SK-N-SH treated with all-trans-retinoic acid at 6 μM for 48 hours (cell line): ENCODE results near the gene CLPSL2.

Experiments used
- ATAC-seq: fragments of 200-7000 bp; cut with Tn5 transposase; 3 replicates; pipeline ENCODE4 v1.9.1; 2020; ENCODE audit warnings: mild to moderate bottlenecking, moderate library complexity
- ARNTL ChIP-seq: fragments of 450-650 bp; formaldehyde crosslinking; IDR thresholded peaks from 2 replicates; pipeline ENCODE4 v1.5.0; 2020; ENCODE audit warnings: low read depth, mild to moderate bottlenecking, moderate library complexity, borderline replicate concordance
- BACH2 ChIP-seq: fragments of 250-450 bp; sonication (Bioruptor Pico); IDR thresholded peaks from 2 replicates; pipeline ENCODE4 v1.9.0; 2021; ENCODE audit warnings: mild to moderate bottlenecking, borderline replicate concordance
- CREB5 ChIP-seq: fragments of 250-450 bp; sonication (Bioruptor Pico); IDR thresholded peaks from 2 replicates; pipeline ENCODE4 v1.5.1; 2020; ENCODE audit warnings: low read depth, mild to moderate bottlenecking, moderate library complexity
- CSDC2 ChIP-seq: fragments of 250-450 bp; sonication (Bioruptor Pico); IDR thresholded peaks from 2 replicates; pipeline ENCODE4 v1.5.0; 2020; ENCODE audit warnings: mild to moderate bottlenecking, moderate library complexity
- CSRNP3 ChIP-seq: fragments of 250-450 bp; sonication (Bioruptor Pico); IDR thresholded peaks from 2 replicates; pipeline ENCODE4 v1.5.1; 2021; ENCODE audit warnings: mild to moderate bottlenecking, moderate library complexity
- ESRRG ChIP-seq: fragments of 250-450 bp; sonication (Bioruptor Pico); IDR thresholded peaks from 2 replicates; pipeline ENCODE4 v1.6.1; 2021; ENCODE audit warnings: mild to moderate bottlenecking
- GLIS3 ChIP-seq: fragments of 250-450 bp; sonication (Bioruptor Pico); IDR thresholded peaks from 2 replicates; pipeline ENCODE4 v1.5.0; 2020; ENCODE audit warnings: mild to moderate bottlenecking, moderate library complexity
- OSR1 ChIP-seq: fragments of 250-450 bp; sonication (Bioruptor Pico); IDR thresholded peaks from 2 replicates; pipeline ENCODE4 v1.8.0; 2022; ENCODE audit warnings: moderate library complexity, mild to moderate bottlenecking, inconsistent platforms
- PATZ1 ChIP-seq: fragments of 250-450 bp; sonication (Bioruptor Pico); IDR thresholded peaks from 2 replicates; pipeline ENCODE4 v1.8.0; 2020; ENCODE audit warnings: mild to moderate bottlenecking, moderate library complexity, borderline replicate concordance
- POU6F1 ChIP-seq: fragments of 250-450 bp; sonication (Bioruptor Pico); IDR thresholded peaks from 2 replicates; pipeline ENCODE4 v1.8.0; 2021; ENCODE audit warnings: low read depth, mild to moderate bottlenecking, moderate library complexity, borderline replicate concordance
- PPARA ChIP-seq: fragments of 250-450 bp; sonication (Bioruptor Pico); IDR thresholded peaks from 2 replicates; pipeline ENCODE4 v1.5.0; 2020; ENCODE audit warnings: mild to moderate bottlenecking, borderline replicate concordance
- RARB ChIP-seq: fragments of 250-450 bp; sonication (Bioruptor Pico); IDR thresholded peaks from 2 replicates; pipeline ENCODE4 v1.8.0; 2021; ENCODE audit warnings: mild to moderate bottlenecking, moderate library complexity
- SNAI2 ChIP-seq: fragments of 250-450 bp; sonication (Bioruptor Pico); IDR thresholded peaks from 2 replicates; pipeline ENCODE4 v1.5.0; 2020; ENCODE audit warnings: mild to moderate bottlenecking, moderate library complexity
- TCF4 ChIP-seq: fragments of 250-450 bp; sonication (Bioruptor Pico); IDR thresholded peaks from 2 replicates; pipeline ENCODE4 v1.8.0; 2021; ENCODE audit warnings: mild to moderate bottlenecking, moderate library complexity, borderline replicate concordance
- TOX ChIP-seq: fragments of 250-450 bp; sonication (Bioruptor Pico); IDR thresholded peaks from 2 replicates; pipeline ENCODE4 v1.8.0; 2021; ENCODE audit warnings: mild to moderate bottlenecking, moderate library complexity, borderline replicate concordance
- TSHZ2 ChIP-seq: fragments of 250-450 bp; sonication (Bioruptor Pico); IDR thresholded peaks from 2 replicates; pipeline ENCODE4 v1.5.0; 2020; ENCODE audit warnings: mild to moderate bottlenecking, moderate library complexity
- ZC3H10 ChIP-seq: fragments of 250-450 bp; sonication (Bioruptor Pico); IDR thresholded peaks from 2 replicates; pipeline ENCODE4 v1.5.1; 2021; ENCODE audit warnings: mild to moderate bottlenecking, moderate library complexity
- ZFP3 ChIP-seq: fragments of 250-450 bp; sonication (Bioruptor Pico); IDR thresholded peaks from 2 replicates; pipeline ENCODE4 v1.5.0; 2020; ENCODE audit warnings: mild to moderate bottlenecking, moderate library complexity
- ZFP30 ChIP-seq: fragments of 450-650 bp; formaldehyde crosslinking; IDR thresholded peaks from 2 replicates; pipeline ENCODE4 v1.5.0; 2022; ENCODE audit warnings: mild to moderate bottlenecking, moderate library complexity
- ZNF565 ChIP-seq: fragments of 450-650 bp; formaldehyde crosslinking; conservative IDR thresholded peaks from 2 replicates; pipeline ENCODE4 v1.5.0; 2020; ENCODE audit warnings: low read depth, mild to moderate bottlenecking, moderate library complexity
- ZNF70 ChIP-seq: fragments of 450-650 bp; formaldehyde crosslinking; IDR thresholded peaks from 2 replicates; pipeline ENCODE4 v1.5.0; 2020; ENCODE audit warnings: mild to moderate bottlenecking, moderate library complexity
- ZNF8 ChIP-seq: fragments of 450-650 bp; formaldehyde crosslinking; IDR thresholded peaks from 2 replicates; pipeline ENCODE4 v1.5.0; 2020; ENCODE audit warnings: mild to moderate bottlenecking, moderate library complexity

Gene CLPSL2

GRCh38 chr6:35786810-35787209 is 10.4 kb downstream of the CLPSL2 start:
- ATAC-seq: no peak
- TF ChIP-seq ZNF70 (CRISPR knock-in tag) (no peak), POU6F1 (CRISPR knock-in tag) (no peak), PPARA (no peak), CSRNP3 (CRISPR knock-in tag) (no peak), OSR1 (CRISPR knock-in tag) (no peak), SNAI2 (CRISPR knock-in tag) (no peak), ZFP3 (no peak), ARNTL (CRISPR knock-in tag) (no peak), ZC3H10 (CRISPR knock-in tag) (no peak), RARB (CRISPR knock-in tag) (no peak), BACH2 (no peak), ZNF8 (CRISPR knock-in tag) (no peak), PATZ1 (no peak), ZNF565 (CRISPR knock-in tag) (no peak), ESRRG (CRISPR knock-in tag) (no peak), TSHZ2 (no peak), TCF4 (no peak), GLIS3 (CRISPR knock-in tag) (no peak), TOX (CRISPR knock-in tag) (no peak), CSDC2 (no peak)
- TF ChIP-seq, all 23 proteins: peak for 0

- TF ChIP-seq TOX (CRISPR knock-in tag) (no peak), ZFP30 (CRISPR knock-in tag) (no peak), CSRNP3 (CRISPR knock-in tag) (no peak), PPARA (no peak), SNAI2 (CRISPR knock-in tag) (no peak), CREB5 (CRISPR knock-in tag) (no peak), ZFP3 (no peak), ARNTL (CRISPR knock-in tag) (no peak), CSDC2 (no peak), GLIS3 (CRISPR knock-in tag) (no peak), TSHZ2 (no peak)
- ATAC-seq: no peak; the same call in 1 of the 3 replicates
These were observed 11.1 kb downstream of the CLPSL2 start for GRCh38 chr6:35787266-35788218.
